OCI-LY1 (cell line): ENCODE results near the gene CRY2.

Experiments
- H2AFZ ChIP-seq: fragments of 200-600 bp; sonication (generic), shearing (Covaris generic); 2 replicates; pipeline ENCODE4 v1.6.0; 2014; ENCODE audit warnings: antibody characterized with exemption, mild to moderate bottlenecking, low read length
- H3F3A ChIP-seq: fragments of 200-600 bp; sonication (generic), shearing (Covaris generic); 2 replicates; pipeline ENCODE4 v1.6.0; 2014; ENCODE audit warnings: mild to moderate bottlenecking, antibody characterized with exemption, low read length, moderate library complexity; ENCODE audit not compliant: insufficient read depth
- H3K27ac ChIP-seq: fragments of 200-600 bp; sonication (generic); 2 replicates; pipeline ENCODE4 v1.5.1; 2014; ENCODE audit warnings: low read length, mixed run types, mild to moderate bottlenecking, low read depth; ENCODE audit not compliant: poor library complexity, severe bottlenecking
- H3K27me3 ChIP-seq: fragments of 200-600 bp; sonication (generic); 2 replicates; pipeline ENCODE4 v1.6.0; 2014; ENCODE audit warnings: antibody characterized with exemption, mild to moderate bottlenecking, low read length, moderate library complexity; ENCODE audit not compliant: insufficient read depth
- H3K36me3 ChIP-seq: fragments of 200-600 bp; sonication (generic); 2 replicates; pipeline ENCODE4 v1.6.1; 2014; ENCODE audit warnings: mild to moderate bottlenecking, antibody characterized with exemption, low read length, moderate library complexity, mixed read lengths; ENCODE audit not compliant: insufficient read depth
- H3K4me1 ChIP-seq: fragments of 200-600 bp; sonication (generic); 2 replicates; pipeline ENCODE4 v1.5.1; 2014; ENCODE audit warnings: mild to moderate bottlenecking, low read length, moderate library complexity; ENCODE audit not compliant: insufficient read depth, severe bottlenecking
- H3K4me2 ChIP-seq: fragments of 200-600 bp; sonication (generic), shearing (Covaris generic); 2 replicates; pipeline ENCODE4 v1.6.1; 2014; ENCODE audit warnings: low read length
- H3K4me3 ChIP-seq: fragments of 200-600 bp; sonication (generic); 2 replicates; pipeline ENCODE4 v1.5.1; 2014; ENCODE audit warnings: low read length, low read depth, mild to moderate bottlenecking, mixed read lengths; ENCODE audit not compliant: poor library complexity, severe bottlenecking
- H3K79me2 ChIP-seq: fragments of 200-600 bp; shearing (Covaris generic); 2 replicates; pipeline ENCODE4 v1.6.1; 2016; ENCODE audit warnings: mixed run types, low read length, mixed read lengths; ENCODE audit not compliant: insufficient read depth
- H3K9ac ChIP-seq: fragments of 200-600 bp; sonication (generic), shearing (Covaris generic); 2 replicates; pipeline ENCODE4 v1.6.1; 2014; ENCODE audit warnings: mild to moderate bottlenecking, low read length, mixed read lengths
- H3K9me2 ChIP-seq: fragments of 200-600 bp; sonication (generic), shearing (Covaris generic); 2 replicates; pipeline ENCODE4 v1.6.1; 2014; ENCODE audit warnings: low read depth, mild to moderate bottlenecking, low read length, mixed read lengths
- H3K9me3 ChIP-seq: fragments of 200-600 bp; shearing (Covaris generic); 2 replicates; pipeline ENCODE4 v1.6.1; 2014; ENCODE audit warnings: low read length, mixed read lengths
- H4K20me1 ChIP-seq: fragments of 200-600 bp; sonication (generic), shearing (Covaris generic); 2 replicates; pipeline ENCODE4 v1.6.0; 2016; ENCODE audit warnings: mild to moderate bottlenecking, low read length; ENCODE audit not compliant: insufficient read depth
- CTCF ChIP-seq: fragments of 200-600 bp; sonication (generic), shearing (Covaris generic); IDR thresholded peaks from 2 replicates; pipeline ENCODE4 v1.5.1; 2017; ENCODE audit warnings: mild to moderate bottlenecking, antibody characterized with exemption, low read length, moderate library complexity, mixed read lengths
- EZH2 ChIP-seq: fragments of 200-600 bp; sonication (generic), shearing (Covaris generic); IDR thresholded peaks from 2 replicates; pipeline ENCODE4 v1.8.0; 2017; ENCODE audit warnings: borderline replicate concordance, mixed run types, mild to moderate bottlenecking, antibody characterized with exemption, low read length, moderate library complexity, mixed read lengths

Gene CRY2

DNA sequence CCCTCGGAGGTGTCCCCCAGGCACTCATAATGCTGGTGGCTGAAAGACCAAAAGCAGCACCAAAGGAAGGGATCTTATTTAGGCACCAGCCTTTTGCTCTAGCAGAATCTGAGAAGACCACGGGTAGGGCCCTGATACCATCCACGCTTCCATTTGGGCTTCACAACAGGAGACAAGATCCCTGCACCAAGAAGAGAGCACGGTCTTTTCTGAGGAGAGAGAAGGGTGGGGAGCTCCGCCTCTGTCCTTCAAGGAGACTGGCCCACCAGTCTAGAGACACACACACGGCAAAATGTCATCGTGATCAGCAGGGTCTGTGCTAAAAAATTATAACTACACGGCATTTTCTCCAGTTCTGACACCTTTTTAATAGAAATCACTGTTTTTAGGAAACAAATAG, 84.9 kb downstream of the CRY2 start:
- Histone ChIP-seq H3K4me1 (peaks cover 61% of the 10 kb centered on the region), H2AFZ (no peak overlapping the region), H3K36me3 (peaks cover 32% of the 10 kb centered on the region), H3K4me3 (peak overlapping the region; percentile 51), H3K27ac (peak overlapping the region; percentile 86), H3K27me3 (no peaks in the 10 kb centered on the region), H3K79me2 (no peaks in the 10 kb centered on the region), H3K9ac (peak overlapping the region; percentile 46; the same call in 1 of the 2 replicates), H3K4me2 (peak overlapping the region; percentile 69), H3K9me2 (no peaks in the 10 kb centered on the region), H4K20me1 (no peaks in the 10 kb centered on the region), H3K9me3 (no peaks in the 10 kb centered on the region), H3F3A (no peaks in the 10 kb centered on the region)
- TF ChIP-seq CTCF, result no peak
- TF ChIP-seq EZH2, result no peak
